ENCODE measurements around the gene GALR3. TPM values are rescaled to one million over a fixed set of nuclear protein-coding genes. Genes with fewer than 3 reads are reported as not detected.

The GALR3 gene
- total and polyA plus RNA-seq, 12 donors, result 0.03 TPM; not detected in 11

DNA sequence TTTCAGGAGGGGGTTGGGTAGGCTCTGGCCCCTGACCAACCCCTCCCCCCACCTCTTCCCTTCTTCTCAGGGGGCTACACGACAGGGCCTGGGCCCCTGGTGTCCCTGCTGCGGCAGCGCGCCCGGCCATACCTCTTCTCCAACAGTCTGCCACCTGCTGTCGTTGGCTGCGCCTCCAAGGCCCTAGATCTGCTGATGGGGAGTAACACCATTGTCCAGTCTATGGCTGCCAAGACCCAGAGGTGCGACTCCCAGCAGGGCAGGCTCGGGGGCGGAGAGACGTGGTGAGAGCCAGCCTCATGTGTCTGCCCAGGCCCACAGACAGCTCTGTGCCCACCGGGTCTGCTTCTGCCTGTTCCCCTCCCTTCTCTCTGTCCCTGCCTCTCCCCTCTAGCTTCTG, 7.6 kb upstream of the GALR3 start:
- DNase-seq, result no peak
- 88 to 89% methylated on average over 10 to 12 of the region's 12 CpGs for WGBS, 2 donors
- TF ChIP-seq, protein P1, sequence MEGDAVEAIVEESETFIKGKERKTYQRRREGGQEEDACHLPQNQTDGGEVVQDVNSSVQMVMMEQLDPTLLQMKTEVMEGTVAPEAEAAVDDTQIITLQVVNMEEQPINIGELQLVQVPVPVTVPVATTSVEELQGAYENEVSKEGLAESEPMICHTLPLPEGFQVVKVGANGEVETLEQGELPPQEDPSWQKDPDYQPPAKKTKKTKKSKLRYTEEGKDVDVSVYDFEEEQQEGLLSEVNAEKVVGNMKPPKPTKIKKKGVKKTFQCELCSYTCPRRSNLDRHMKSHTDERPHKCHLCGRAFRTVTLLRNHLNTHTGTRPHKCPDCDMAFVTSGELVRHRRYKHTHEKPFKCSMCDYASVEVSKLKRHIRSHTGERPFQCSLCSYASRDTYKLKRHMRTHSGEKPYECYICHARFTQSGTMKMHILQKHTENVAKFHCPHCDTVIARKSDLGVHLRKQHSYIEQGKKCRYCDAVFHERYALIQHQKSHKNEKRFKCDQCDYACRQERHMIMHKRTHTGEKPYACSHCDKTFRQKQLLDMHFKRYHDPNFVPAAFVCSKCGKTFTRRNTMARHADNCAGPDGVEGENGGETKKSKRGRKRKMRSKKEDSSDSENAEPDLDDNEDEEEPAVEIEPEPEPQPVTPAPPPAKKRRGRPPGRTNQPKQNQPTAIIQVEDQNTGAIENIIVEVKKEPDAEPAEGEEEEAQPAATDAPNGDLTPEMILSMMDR (IDR thresholded peaks at IDR 0.05), result no peak

DNA sequence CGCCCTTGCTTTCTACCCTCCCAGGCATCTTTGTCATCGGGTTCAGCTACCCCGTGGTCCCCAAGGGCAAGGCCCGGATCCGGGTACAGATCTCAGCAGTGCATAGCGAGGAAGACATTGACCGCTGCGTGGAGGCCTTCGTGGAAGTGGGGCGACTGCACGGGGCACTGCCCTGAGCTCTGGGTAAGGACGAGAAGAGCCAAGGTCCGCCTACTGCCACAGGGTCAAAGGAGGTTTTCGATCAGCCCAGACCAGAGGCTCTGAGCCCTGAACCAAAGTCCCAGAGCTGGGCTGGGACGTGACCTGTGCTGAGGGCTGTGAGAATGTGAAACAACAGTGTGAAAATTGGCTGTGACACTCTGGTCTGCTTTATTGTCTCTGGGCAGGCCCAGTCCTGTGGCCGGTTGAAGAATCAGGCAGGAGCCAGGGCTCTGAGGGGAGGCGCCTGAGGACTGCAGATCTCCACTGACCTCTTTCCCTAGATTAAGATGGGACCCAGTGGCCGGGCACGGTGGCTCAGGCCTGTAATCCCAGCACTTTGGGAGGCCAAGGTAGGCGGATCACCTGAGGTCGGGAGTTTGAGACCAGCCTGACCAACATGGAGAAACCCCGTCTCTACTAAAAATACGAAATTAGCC, 6.5 kb upstream of the GALR3 start:
- TF ChIP-seq, protein P1 (IDR thresholded peaks at IDR 0.05), result no peak
- whole genome bisulfite sequencing, 2 donors, result 92 to 93% methylated on average over 23 of the region's 23 CpGs
- Histone ChIP-seq H3K27ac (no peak overlapping the region), H3K9me3 (no peaks in the 10 kb centered on the region), H3K27me3 (peaks cover 0 to 28% (median 19%) of the 10 kb centered on the region in 7 donors), H3K36me3 (peaks cover 0 to 16% (median 0%) of the 10 kb centered on the region in 9 donors), H3K4me3 (no peak overlapping the region), H3K4me1 (peaks cover 4 to 25% (median 18%) of the 10 kb centered on the region in 9 donors)
- intact Hi-C loops (cut with DNase I), result loop anchor here (1.0 to 10.0 kb wide), 8 partner anchors 44 to 151 kb away; no protein-coding TSS in a partner anchor
- DNase-seq, result no peak
- no peak for ATAC-seq

More for the DNA sequence above, 7.6 kb upstream of the GALR3 start:
- Histone ChIP-seq H3K27ac (no peak overlapping the region), H3K9me3 (no peaks in the 10 kb centered on the region), H3K4me3 (no peak overlapping the region), H3K36me3 (peaks cover 0 to 16% (median 0%) of the 10 kb centered on the region in 9 donors), H3K27me3 (peaks cover 0 to 28% (median 10%) of the 10 kb centered on the region in 7 donors), H3K4me1 (peaks cover 4 to 25% (median 18%) of the 10 kb centered on the region in 9 donors)
- intact Hi-C loops (cut with DNase I), result loop anchor here in 7 of 10 donors (5.0 to 10.0 kb wide), 4 partner anchors 52 to 152 kb away; no protein-coding TSS in a partner anchor
- no peak for ATAC-seq

DNA sequence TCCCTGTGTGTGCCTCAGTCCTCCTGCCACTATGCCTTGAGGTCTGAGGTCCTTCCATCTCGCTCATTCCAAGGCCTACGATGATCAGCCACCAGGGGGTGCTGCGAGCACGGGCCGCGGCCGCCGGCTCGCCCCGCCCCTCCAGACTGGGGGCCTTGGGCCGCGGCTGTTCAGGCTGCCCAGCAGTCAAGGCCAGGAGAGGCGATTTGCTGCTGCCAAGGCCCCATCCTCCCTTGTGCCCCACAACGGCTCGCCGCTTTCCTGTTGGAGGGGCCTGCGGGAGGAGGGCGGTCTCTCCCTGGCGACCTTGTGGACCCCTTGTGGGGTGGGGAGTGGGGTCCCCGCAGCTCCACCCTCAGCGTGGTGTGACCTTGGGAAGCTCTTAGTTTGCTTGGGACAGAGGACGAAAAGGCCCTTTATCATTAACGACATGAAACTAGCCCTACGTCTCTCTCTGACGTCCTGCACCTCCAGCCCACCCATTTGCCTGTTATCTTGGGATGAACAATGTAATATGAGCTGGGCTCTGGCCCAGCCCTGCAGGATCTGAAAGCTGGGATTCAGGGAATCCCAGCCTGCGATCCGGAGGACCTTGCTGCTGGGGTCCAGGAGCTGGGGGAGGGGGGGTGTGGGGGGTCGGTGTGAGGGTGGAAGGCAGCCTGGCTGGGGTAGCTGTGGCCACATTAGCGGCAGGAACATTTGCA, 5.3 kb upstream of the GALR3 start:
- Histone ChIP-seq H3K4me1 (peaks cover 4 to 22% (median 18%) of the 10 kb centered on the region in 9 donors), H3K27me3 (peaks cover 0 to 40% (median 31%) of the 10 kb centered on the region in 7 donors), H3K9me3 (no peaks in the 10 kb centered on the region), H3K4me3 (peak overlapping the region in 9 of 10 donors; percentile 28 to 56 (median 45)), H3K36me3 (peaks cover 0 to 16% (median 0%) of the 10 kb centered on the region in 9 donors), H3K27ac (peak overlapping the region in 9 of 10 donors; percentile 42 to 78 (median 63))
- 2% methylated on average over 29 of the region's 29 CpGs for WGBS, 2 donors
- DNase-seq (peak; percentile 82 to 87), ATAC-seq (peak; percentile 89 to 96 (median 95))
- TF ChIP-seq, protein P1 (IDR thresholded peaks at IDR 0.05), result peak; percentile 95 to 99 (median 98)
- intact Hi-C loops (cut with DNase I), result loop anchor here (1.0 to 10.0 kb wide), 8 partner anchors 43 to 149 kb away; no protein-coding TSS in a partner anchor

DNA sequence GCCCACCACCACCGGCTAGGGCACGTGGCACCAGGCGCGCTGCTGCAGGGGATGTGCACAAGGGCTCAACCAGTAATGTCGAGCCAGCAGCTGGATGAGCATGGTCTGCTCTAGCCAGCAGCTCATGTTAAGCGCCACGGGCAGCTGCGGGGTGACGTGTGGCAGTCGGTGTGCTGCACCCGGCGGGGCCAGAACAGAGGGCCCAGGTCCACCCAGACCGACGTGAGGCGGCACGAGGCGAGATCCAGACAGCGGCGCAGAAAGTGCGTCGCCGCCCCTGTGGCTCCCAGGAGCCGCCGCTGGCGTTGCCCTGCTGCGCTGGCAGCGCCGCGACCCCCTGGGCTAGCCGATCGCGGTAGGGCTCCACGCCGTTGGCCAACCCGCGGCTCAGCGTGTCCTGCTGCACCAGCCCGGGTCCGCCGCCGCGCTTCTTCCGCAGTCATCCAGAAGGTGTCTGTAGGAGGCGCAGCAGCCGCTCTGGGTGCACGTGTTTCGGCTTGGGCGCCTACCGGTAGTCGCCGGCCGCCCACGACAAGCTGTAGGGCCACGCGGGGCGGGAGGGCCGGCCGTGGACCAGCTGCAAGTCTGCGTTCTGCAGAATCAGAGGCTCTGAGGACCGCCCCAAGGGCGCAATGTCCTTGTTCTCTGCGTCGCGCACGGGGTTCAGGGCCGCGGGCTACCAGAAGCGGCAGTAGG, 4.6 kb upstream of the GALR3 start:
- TF ChIP-seq, protein P1 (IDR thresholded peaks at IDR 0.05), result peak in 8 of 9 donors; percentile 16 to 57 (median 40)
- peak; percentile 26 to 70 for DNase-seq
- H3K27ac ChIP-seq, result peak overlapping the region in 4 of 10 donors; percentile 59 to 78 (median 70)
- peaks cover 0 to 46% (median 38%) of the 10 kb centered on the region in 7 donors for H3K27me3 ChIP-seq
- H3K4me1 ChIP-seq, result peaks cover 4 to 22% (median 18%) of the 10 kb centered on the region in 9 donors
- H3K9me3 ChIP-seq, result no peaks in the 10 kb centered on the region
- peak; percentile 35 to 66 (median 48) for ATAC-seq
- intact Hi-C loops (cut with DNase I), result loop anchor here in 7 of 10 donors (2.0 to 10.0 kb wide), 5 partner anchors 44 to 149 kb away; no protein-coding TSS in a partner anchor
- H3K36me3 ChIP-seq, result peaks cover 0 to 16% (median 0%) of the 10 kb centered on the region in 9 donors
- WGBS, 2 donors, result 4 to 6% methylated on average over 63 to 68 of the region's 68 CpGs
- H3K4me3 ChIP-seq, result peak overlapping the region in 9 of 10 donors; percentile 24 to 56 (median 45)

Data from heart right ventricle (tissue), 16 donors.